Astrocyte (in vitro differentiated cells and primary cell): ENCODE data around the gene EPS8L1.

Experiments used
- EZH2 ChIP-seq: IDR thresholded peaks from 2 replicates; pipeline ENCODE4 v1.6.1; 2012; ENCODE audit warnings: mild to moderate bottlenecking, low read length, inconsistent platforms; ENCODE audit not compliant: insufficient read depth
- TF ChIP-seq, protein P1 (sequence below): IDR thresholded peaks from 2 replicates; pipeline ENCODE4 v1.5.1; 2011; ENCODE audit warnings: low read depth, mild to moderate bottlenecking, inconsistent platforms, low read length, moderate library complexity; ENCODE audit not compliant: insufficient read depth

DNA sequence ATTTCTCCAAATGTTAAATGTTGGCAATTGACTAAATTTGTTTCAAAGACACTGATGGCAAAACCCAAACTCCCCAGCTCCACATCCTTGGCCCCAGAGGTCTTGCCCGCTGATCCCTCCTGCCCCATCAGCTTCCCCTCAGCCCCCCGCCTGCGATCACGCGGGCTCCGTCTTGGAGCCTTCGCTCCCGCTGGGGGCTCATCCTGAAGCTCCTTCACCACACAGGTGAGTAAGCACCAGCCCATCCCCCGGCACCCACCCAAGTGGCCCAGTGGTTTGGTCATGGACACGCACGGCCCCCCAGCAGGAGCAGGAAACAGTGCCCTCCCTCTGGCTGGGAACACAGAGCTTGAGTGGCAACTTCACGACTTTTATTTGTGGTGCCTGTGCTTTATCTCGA is 14.9 kb downstream of the EPS8L1 start:
- TF ChIP-seq, protein P1, sequence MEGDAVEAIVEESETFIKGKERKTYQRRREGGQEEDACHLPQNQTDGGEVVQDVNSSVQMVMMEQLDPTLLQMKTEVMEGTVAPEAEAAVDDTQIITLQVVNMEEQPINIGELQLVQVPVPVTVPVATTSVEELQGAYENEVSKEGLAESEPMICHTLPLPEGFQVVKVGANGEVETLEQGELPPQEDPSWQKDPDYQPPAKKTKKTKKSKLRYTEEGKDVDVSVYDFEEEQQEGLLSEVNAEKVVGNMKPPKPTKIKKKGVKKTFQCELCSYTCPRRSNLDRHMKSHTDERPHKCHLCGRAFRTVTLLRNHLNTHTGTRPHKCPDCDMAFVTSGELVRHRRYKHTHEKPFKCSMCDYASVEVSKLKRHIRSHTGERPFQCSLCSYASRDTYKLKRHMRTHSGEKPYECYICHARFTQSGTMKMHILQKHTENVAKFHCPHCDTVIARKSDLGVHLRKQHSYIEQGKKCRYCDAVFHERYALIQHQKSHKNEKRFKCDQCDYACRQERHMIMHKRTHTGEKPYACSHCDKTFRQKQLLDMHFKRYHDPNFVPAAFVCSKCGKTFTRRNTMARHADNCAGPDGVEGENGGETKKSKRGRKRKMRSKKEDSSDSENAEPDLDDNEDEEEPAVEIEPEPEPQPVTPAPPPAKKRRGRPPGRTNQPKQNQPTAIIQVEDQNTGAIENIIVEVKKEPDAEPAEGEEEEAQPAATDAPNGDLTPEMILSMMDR = no peak
- no peak for TF ChIP-seq EZH2
